HepG2 (cell line): Measurements from ENCODE around the gene ARHGAP26. TPM values are rescaled to one million over a fixed set of nuclear protein-coding genes. Genes with fewer than 3 reads are reported as not detected.

Experiments
- DR1 ChIP-seq: sonication (generic); formaldehyde crosslinking; IDR thresholded peaks from 2 replicates; pipeline ENCODE4 v1.8.0; 2021; ENCODE audit warnings: mild to moderate bottlenecking, missing genetic modification reagents, inconsistent platforms
- HNRNPLL ChIP-seq: fragments of 200-400 bp; formaldehyde crosslinking; IDR thresholded peaks from 2 replicates; pipeline ENCODE4 v1.6.1; 2017; ENCODE audit warnings: mild to moderate bottlenecking, low read depth, low read length; ENCODE audit not compliant: poor library complexity, severe bottlenecking
- HOXA9 ChIP-seq: sonication (generic); formaldehyde crosslinking; IDR thresholded peaks from 2 replicates; pipeline ENCODE4 v1.8.1; 2022; ENCODE audit warnings: missing genetic modification reagents, mild to moderate bottlenecking, moderate library complexity, borderline replicate concordance
- KLF13 ChIP-seq: sonication (generic); formaldehyde crosslinking; IDR thresholded peaks from 2 replicates; pipeline ENCODE4 v1.4.0; 2020; ENCODE audit warnings: mild to moderate bottlenecking, missing genetic modification reagents
- MAFK ChIP-seq, 2 experiments: IDR thresholded peaks in 1 of 2; conservative IDR thresholded peaks in 1 of 2; 2 replicates each; pipeline ENCODE4 v1.6.1; 2011; ENCODE audit warnings: improper control_type of control experiment in 2 of 2, low read length in 2 of 2
- SOX5 ChIP-seq: IDR thresholded peaks from 2 replicates; pipeline ENCODE4 v1.6.1; 2016; ENCODE audit warnings: borderline replicate concordance
- SRSF9 ChIP-seq: fragments of 200-400 bp; formaldehyde crosslinking; IDR thresholded peaks from 2 replicates; pipeline ENCODE4 v1.6.1; 2018; ENCODE audit warnings: borderline replicate concordance, mild to moderate bottlenecking, low read depth, low read length; ENCODE audit not compliant: insufficient read depth, poor library complexity, severe bottlenecking
- ZFP62 ChIP-seq: sonication (generic); formaldehyde crosslinking; IDR thresholded peaks from 2 replicates; pipeline ENCODE4 v1.4.0; 2020; ENCODE audit warnings: missing genetic modification reagents
- ZMYM2 ChIP-seq: sonication (generic); formaldehyde crosslinking; IDR thresholded peaks from 2 replicates; pipeline ENCODE4 v1.8.0; 2022; ENCODE audit warnings: mild to moderate bottlenecking, missing genetic modification reagents
- ZNF12 ChIP-seq: sonication (generic); formaldehyde crosslinking; IDR thresholded peaks from 2 replicates; pipeline ENCODE4 v1.5.0; 2020; ENCODE audit warnings: missing genetic modification reagents
- ZNF546 ChIP-seq: sonication (generic); formaldehyde crosslinking; conservative IDR thresholded peaks from 2 replicates; pipeline ENCODE4 v1.8.1; 2023; ENCODE audit warnings: mild to moderate bottlenecking, missing genetic modification reagents
- ZNF629 ChIP-seq: sonication (generic); formaldehyde crosslinking; conservative IDR thresholded peaks from 2 replicates; pipeline ENCODE4 v1.5.0; 2020; ENCODE audit warnings: missing genetic modification reagents
- ZSCAN21 ChIP-seq: sonication (generic); formaldehyde crosslinking; IDR thresholded peaks from 2 replicates; pipeline ENCODE4 v1.8.0; 2022; ENCODE audit warnings: mild to moderate bottlenecking, missing genetic modification reagents, moderate library complexity, borderline replicate concordance
- polyA plus RNA-seq, 8 experiments: library from polyadenylated mRNA; depleted of rRNA in 3 of 8; stranded (reverse) in 7 of 8; unstranded in 1 of 8; fragments of >200 nt; fragmentation: Illumina TruSeq in 4 of 8; extraction: Trizol in 4 of 8; gene quantifications; 2 replicates each; pipeline versions ENCODE4 v1.2.1 to v1.2.3, GENCODE V29; 2011 to 2016; ENCODE audit warnings: low read depth in 4 of 8, missing spikeins in 1 of 8, mixed read lengths in 1 of 8; ENCODE audit not compliant: insufficient read depth in 1 of 8
- total RNA-seq, 5 experiments: library from RNA; depleted of rRNA; stranded (reverse); fragments of >200 nt; fragmentation: Illumina TruSeq; extraction: Trizol; gene quantifications; 2 replicates each; pipeline ENCODE4 v1.2.3, GENCODE V29; 2016; ENCODE audit warnings: low read depth in 1 of 5
- TF ChIP-seq, protein P1 (sequence below): sonication (generic); formaldehyde crosslinking; IDR thresholded peaks from 2 replicates; pipeline ENCODE4 v1.4.0; 2020; ENCODE audit warnings: missing genetic modification reagents
- TF ChIP-seq, protein P2 (sequence below): sonication (generic); formaldehyde crosslinking; IDR thresholded peaks from 2 replicates; pipeline ENCODE4 v1.5.1; 2020; ENCODE audit warnings: mild to moderate bottlenecking, missing genetic modification reagents
- TF ChIP-seq, protein P3 (sequence below): sonication (generic); formaldehyde crosslinking; IDR thresholded peaks from 2 replicates; pipeline ENCODE4 v1.4.0; 2020; ENCODE audit warnings: missing genetic modification reagents

Gene ARHGAP26
- total and polyA plus RNA-seq, 2 of the 13 experiments (the other 11 are each of a cell fraction or from before 2014, with no cell fraction given) = 9.6 to 18.2 TPM

DNA sequence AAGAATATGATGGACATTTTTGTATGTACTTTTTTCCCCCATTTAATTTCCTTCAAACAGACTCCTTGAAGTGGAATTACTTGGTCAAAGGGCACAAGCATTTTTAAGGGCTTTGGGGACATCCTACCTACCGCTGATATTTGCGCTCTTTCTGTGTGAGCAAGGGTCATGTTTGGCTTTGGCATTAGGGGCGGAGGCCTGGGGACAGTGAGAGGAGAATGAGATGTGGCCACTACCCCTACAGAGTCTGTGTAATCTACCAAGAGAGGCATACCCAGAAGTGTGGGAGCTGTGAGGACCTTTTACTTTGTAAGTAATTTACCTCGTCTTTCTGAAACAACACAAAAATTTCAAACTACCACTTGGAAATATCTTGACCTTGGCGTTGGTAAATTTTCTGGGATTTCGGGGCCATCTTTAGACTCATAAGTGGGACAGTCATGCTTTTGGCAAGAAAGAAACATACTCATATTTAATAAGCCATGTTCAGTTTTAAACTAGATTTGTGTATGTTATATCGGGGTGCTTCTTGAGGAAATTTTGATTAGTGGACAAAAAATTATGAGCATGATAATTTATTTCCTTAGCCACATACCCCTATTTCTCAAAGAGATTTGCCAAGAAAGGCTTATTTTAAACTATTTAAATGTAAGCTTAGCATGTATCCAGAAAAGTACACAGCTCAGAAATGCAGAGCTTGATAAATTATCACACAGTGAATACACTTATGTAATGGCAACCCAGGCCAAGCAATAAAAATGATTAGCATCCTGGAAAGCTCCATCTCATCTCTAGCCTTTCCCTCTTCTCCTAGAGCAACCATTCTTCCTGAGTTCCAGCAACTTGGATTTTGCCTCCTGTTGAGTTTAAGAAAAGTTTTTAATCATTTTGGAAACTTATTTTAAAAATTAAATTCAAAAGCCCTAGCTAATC lies 63.6 kb downstream of the ARHGAP26 start (continued):
- TF ChIP-seq, protein P1, sequence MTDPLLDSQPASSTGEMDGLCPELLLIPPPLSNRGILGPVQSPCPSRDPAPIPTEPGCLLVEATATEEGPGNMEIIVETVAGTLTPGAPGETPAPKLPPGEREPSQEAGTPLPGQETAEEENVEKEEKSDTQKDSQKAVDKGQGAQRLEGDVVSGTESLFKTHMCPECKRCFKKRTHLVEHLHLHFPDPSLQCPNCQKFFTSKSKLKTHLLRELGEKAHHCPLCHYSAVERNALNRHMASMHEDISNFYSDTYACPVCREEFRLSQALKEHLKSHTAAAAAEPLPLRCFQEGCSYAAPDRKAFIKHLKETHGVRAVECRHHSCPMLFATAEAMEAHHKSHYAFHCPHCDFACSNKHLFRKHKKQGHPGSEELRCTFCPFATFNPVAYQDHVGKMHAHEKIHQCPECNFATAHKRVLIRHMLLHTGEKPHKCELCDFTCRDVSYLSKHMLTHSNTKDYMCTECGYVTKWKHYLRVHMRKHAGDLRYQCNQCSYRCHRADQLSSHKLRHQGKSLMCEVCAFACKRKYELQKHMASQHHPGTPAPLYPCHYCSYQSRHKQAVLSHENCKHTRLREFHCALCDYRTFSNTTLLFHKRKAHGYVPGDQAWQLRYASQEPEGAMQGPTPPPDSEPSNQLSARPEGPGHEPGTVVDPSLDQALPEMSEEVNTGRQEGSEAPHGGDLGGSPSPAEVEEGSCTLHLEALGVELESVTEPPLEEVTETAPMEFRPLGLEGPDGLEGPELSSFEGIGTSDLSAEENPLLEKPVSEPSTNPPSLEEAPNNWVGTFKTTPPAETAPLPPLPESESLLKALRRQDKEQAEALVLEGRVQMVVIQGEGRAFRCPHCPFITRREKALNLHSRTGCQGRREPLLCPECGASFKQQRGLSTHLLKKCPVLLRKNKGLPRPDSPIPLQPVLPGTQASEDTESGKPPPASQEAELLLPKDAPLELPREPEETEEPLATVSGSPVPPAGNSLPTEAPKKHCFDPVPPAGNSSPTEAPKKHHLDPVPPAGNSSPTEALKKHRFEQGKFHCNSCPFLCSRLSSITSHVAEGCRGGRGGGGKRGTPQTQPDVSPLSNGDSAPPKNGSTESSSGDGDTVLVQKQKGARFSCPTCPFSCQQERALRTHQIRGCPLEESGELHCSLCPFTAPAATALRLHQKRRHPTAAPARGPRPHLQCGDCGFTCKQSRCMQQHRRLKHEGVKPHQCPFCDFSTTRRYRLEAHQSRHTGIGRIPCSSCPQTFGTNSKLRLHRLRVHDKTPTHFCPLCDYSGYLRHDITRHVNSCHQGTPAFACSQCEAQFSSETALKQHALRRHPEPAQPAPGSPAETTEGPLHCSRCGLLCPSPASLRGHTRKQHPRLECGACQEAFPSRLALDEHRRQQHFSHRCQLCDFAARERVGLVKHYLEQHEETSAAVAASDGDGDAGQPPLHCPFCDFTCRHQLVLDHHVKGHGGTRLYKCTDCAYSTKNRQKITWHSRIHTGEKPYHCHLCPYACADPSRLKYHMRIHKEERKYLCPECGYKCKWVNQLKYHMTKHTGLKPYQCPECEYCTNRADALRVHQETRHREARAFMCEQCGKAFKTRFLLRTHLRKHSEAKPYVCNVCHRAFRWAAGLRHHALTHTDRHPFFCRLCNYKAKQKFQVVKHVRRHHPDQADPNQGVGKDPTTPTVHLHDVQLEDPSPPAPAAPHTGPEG (CRISPR knock-in tag) = no peak
- TF ChIP-seq HOXA9 (no peak), SOX5 (CRISPR knock-in tag) (peak; percentile 77), SRSF9 (no peak), DR1 (CRISPR knock-in tag) (no peak), ZMYM2 (no peak), ZNF546 (CRISPR knock-in tag) (no peak), ZNF629 (peak; percentile 37; the same call in 1 of the 2 replicates), ZNF12 (no peak), MAFK (conservative IDR thresholded peaks at IDR 0.05 in 1 of 2, IDR thresholded peaks at IDR 0.05 in 1 of 2; ENCODE audit: low read length in 2 of 2) (peak; percentile 52 to 55; a peak in 3 of 4 replicates), HNRNPLL (peak; percentile 18), ZSCAN21 (no peak), ZFP62 (CRISPR knock-in tag) (no peak), KLF13 (CRISPR knock-in tag) (no peak)
- TF ChIP-seq, protein P2, sequence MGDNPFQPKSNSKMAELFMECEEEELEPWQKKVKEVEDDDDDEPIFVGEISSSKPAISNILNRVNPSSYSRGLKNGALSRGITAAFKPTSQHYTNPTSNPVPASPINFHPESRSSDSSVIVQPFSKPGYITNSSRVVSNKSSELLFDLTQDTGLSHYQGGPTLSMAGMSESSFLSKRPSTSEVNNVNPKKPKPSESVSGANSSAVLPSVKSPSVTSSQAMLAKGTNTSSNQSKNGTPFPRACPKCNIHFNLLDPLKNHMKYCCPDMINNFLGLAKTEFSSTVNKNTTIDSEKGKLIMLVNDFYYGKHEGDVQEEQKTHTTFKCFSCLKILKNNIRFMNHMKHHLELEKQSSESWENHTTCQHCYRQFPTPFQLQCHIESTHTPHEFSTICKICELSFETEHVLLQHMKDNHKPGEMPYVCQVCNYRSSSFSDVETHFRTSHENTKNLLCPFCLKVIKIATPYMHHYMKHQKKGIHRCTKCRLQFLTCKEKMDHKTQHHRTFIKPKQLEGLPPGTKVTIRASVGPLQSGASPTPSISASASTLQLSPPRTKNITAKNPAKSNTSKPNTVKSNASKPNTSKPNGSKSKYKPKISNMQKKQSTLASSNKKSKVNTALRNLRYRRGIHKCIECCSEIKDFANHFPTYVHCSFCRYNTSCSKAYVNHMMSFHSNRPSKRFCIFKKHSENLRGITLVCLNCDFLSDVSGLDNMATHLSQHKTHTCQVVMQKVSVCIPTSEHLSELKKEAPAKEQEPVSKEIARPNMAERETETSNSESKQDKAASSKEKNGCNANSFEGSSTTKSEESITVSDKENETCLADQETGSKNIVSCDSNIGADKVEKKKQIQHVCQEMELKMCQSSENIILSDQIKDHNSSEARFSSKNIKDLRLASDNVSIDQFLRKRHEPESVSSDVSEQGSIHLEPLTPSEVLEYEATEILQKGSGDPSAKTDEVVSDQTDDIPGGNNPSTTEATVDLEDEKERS (CRISPR knock-in tag) = 0 out of 2 replicates have a peak, but pooled peaks have one; percentile 31
- TF ChIP-seq, protein P3, sequence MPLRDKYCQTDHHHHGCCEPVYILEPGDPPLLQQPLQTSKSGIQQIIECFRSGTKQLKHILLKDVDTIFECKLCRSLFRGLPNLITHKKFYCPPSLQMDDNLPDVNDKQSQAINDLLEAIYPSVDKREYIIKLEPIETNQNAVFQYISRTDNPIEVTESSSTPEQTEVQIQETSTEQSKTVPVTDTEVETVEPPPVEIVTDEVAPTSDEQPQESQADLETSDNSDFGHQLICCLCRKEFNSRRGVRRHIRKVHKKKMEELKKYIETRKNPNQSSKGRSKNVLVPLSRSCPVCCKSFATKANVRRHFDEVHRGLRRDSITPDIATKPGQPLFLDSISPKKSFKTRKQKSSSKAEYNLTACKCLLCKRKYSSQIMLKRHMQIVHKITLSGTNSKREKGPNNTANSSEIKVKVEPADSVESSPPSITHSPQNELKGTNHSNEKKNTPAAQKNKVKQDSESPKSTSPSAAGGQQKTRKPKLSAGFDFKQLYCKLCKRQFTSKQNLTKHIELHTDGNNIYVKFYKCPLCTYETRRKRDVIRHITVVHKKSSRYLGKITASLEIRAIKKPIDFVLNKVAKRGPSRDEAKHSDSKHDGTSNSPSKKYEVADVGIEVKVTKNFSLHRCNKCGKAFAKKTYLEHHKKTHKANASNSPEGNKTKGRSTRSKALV = no peak
